ENCODE results near the gene NRAP.
"Not testable (repeated sequence)": the region's sequence is repeated elsewhere in the genome, so short reads cannot be mapped to it uniquely, and the experiment has no call there.

Gene NRAP

DNA sequence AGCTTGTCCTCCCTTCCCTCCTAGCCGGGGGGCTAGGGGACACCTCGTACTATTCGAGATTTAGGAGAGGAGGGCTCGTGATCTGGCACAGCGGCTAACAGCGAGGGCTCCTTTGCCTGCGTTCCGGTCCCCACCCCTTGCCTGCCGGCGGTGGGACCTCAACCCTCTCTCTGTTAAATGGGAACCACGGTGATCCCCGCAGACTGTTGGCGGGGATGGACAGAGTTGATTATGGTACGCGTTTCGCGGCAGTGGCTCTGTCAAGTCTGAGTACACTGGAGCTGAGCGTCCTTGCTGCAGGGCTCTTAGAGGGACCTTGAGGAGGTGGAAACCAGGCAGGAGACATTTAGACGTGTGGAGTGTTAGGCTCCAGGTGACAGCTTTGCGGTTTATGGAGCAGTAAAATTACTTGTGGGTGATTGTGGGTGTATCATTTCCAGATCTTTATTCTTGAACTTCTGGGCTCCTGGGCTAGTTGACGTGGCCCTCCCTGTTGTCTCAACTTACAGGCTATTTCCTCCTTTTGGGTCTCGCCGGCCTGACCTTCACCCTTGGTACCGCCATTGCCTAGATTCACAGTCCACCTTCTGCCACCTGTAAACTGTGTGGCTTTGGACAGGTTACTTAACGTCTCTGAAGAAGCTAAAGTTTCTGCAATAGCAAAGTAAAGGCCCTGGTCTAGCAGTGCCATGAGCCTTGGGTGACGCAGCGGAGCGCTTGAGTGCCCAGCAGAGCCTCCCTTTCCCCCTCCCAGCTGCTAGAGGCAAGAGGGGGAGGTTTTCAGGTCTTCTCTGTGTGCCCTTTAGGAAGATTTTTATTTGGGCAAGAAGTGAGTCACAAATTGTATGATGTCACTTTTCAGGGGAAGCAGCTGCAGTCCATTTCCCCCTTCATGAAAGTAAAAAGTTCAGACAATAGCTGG is 16.6 kb upstream of the NRAP start:
- DNase-seq, result peak; percentile 55

DNA sequence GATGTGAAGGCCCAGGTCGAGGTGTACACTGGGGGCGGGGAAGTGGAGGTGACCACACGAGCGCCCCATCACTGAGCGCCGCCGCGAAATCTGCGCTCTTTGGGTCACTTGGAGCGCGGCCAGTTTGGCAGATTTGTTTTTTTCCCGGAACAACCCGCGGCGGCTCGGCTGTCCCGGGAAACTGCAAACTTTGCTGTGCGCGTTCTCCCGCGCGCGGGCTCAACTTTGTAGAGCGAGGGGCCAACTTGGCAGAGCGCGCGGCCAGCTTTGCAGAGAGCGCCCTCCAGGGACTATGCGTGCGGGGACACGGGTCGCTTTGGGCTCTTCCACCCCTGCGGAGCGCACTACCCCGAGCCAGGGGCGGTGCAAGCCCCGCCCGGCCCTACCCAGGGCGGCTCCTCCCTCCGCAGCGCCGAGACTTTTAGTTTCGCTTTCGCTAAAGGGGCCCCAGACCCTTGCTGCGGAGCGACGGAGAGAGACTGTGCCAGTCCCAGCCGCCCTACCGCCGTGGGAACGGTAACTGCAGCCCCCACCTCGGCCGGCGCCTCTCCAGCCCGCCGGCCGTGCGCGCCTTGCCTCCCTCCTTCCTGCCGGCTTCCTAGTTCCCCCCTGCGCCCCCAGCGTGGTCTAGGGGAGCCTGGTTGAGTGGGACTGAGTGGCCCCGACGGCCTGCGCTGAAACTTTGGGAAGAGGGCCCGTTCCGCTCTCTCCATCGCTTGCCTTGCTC is 15.8 kb upstream of the NRAP start, which contains the start of gene CASP7:
Gene CASP7 (plus strand): TSS at position 450 of the 727 bp plus-strand sequence. CDS start 17,582 bp downstream, outside the sequence.
- DNase-seq, result peak; percentile 86

DNA sequence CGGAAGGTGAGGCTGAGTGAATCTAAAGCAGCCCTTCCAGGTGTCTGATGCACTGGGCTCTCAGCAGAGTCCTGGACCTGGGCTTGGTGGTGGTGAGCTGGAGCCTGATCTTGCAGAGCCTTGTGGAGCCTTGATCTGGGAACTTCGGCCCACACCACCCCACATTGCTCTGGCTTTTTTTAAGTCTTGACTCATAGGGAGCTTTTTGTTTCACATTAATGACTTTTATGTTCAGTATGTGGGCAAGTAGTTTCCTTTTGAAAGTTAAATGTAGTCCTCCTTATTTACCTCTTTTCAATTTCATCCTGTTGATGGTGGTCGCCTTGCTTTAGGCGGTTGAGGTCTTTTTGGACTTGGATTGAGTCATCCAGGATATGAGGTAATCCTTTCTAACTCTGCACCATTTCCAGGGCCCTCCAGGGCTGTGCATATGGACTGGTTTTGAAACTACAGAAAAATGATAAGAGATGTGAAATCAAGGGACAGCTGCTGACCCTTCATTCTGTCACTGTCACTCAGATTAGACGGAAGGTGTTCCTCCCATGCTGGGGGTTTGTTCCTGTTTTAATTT is 2.9 kb upstream of the NRAP start:
- DNase-seq, result peak; percentile 29

DNA sequence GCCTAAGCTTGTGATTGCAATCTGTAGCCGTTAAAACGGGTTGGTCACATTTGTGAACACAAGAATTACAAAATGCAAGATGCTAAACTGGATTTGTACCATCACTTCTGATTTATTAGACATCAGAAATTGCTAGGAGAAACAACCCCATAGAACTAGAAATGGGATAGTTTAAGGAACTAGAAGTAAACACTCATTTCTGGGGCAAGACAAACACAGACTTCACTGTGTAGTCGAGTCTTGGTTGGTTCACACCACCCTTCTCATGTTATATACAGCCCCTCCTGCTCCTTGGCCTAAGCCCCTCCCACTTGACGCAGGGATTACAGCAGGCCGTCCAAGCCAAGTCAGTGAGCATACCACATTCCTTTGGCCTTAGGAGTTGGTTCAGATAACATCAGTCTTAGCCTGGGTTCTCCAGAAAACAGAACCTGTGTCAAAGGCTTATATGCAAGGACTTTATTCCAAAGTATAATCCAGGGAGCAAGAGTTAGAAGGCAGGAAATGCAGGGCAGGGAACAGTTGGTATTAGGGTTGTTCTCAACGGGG is 2.0 kb upstream of the NRAP start:
- DNase-seq, result peak; percentile 81

DNA sequence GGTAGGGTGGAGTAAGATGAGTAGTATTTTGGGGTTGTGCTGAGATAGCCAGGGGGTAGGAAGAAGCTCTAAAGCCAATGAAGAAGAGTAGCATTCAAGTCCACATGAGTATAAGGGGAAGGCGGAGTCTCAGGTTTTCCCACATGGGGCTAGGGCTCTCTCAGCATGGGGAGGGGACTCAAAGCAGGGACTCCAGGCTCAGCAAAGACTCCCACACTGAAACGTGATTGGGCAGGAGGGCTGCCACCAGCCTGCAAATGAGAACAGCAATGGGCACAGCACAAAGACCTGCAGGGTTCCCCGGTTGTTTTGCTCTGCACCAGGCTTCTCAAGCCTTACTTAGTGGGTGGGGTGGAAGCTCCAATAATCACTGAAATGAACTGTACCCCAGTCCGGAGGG is 1.5 kb upstream of the NRAP start:
- no peak for DNase-seq

DNA sequence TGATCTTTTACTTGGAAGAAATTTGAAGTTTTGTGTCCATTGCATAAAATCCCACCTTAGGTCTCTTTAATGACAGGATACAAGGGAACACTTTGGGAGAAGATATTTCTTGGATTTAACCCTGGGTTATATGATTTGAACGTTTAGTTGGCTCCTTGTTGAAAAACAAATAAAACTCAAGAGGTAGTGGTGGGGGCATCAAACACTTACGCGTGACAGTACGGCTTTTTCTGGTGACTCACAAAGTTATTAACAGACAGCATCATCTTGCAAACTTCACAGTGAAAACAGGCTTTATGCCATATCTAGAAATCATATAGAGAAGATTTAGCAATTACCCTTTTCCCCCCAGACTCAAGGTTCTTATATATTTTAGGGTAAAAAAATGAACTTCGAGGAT is 699 bp downstream of the NRAP start:
- DNase-seq, result no peak

DNA sequence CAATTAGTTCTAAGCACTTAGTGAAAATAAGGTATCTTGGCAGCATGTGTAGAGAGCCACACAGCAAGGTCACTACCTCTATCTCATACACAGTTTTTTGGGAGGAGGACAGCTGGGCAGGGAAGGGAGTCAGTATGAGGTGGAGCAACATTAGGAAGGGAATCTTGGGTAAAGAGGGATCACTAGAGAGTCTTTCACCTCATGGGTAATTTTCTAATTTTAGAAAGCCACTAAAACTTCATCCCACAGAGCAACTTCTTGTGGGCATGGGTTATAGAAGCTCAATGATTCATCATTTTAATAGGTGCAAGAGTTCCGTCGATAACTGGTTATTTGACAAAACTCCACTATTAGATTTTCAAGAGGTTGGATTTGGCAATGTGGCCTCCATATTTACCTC is 2.5 kb downstream of the NRAP start:
- no peak for DNase-seq

DNA sequence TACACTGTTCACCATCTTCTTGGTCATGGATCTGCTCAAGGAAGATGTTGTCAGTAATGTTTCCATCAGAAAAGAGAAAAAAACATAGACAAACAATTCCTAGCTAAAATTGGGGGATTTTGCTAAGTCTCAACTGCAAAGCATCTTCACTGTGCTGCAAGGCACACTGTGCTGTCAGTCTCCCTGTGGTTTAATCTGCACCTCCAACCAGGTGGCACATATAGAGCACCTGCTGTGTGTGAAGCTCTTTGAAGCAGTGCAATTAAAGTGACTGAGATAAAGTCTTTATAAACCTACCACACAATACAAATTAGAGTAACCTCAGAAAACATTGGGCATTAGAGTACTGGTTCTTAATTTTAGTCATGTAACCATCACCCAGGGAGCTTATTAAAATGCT is 6.3 kb downstream of the NRAP start:
- DNase-seq, result no peak

DNA sequence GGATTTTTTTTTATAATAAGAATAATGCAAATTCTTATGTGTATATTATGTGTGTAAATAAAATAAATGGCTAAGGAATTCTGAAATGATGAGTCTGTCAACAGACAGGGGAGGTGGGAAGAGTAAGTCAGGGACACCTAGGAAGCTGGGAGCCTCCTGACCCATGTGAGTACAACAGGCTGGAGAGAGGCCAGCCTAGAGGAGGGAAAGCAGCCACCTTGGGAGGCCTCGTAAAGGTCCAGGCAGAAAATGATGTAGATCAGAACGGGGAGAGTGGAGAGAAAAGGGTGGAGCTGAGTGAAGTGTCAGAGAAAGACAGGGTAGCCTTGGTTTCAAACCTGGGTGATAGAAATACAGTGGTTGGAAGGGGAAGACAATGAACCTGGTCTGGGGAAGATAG is 6.9 kb downstream of the NRAP start:
- DNase-seq, result no peak

DNA sequence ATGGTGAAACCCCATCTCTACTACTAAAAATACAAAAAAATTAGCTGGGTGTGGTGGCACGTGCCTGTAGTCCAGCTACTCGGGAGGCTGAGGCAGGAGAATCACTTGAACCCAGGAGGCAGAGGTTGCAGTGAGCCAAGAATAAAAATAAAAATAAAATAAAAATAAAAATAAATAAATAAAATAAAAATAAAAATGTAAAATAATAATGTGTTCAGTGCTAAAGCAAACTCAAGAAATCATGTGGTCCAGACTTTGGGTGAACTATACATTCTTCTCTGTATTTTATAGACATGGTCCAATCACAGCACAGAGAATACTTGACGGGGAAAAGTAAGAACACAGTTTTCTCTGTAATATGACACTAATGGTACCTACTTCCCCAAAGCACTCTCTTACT is 11.4 kb downstream of the NRAP start:
- DNase-seq, result not testable (repeated sequence)

DNA sequence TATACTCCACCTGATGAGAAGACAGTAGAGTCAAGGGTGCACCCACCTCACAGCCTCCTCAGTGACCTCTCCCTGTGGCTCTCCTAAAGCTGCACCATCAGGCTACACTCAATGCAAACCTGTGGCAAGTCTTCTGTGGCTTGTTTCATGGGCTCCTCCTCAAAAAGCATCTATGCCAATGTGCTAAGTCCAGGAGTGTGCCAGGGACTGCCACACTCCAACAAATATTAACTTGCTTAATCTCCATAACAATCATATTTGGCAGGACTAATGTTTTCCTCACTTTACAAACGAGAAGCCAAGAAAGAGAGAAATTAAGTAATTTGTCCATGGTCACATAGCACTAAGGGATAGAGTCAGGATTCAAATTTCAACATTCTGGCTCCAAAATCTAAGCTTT is 11.9 kb downstream of the NRAP start:
- no peak for DNase-seq

DNA sequence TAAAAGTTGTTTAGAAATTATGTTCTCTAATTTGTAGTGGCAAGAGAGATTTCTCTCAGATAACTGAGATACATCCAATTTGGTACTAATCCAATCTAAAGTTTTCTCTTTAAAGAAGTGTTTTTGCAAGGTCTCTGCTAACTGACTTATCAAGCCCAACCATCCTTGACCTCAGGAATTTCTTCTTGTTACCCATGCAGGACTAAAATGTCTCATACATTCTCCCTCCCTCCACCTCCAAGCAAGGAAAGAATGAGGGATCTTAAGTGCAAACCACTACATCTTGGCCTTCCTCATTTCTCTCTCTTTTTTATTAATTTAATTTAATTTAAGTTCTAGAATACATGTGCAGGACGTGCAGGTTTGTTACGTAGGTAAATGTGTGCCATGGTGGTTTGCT is 12.8 kb downstream of the NRAP start:
- no peak for DNase-seq

DNA sequence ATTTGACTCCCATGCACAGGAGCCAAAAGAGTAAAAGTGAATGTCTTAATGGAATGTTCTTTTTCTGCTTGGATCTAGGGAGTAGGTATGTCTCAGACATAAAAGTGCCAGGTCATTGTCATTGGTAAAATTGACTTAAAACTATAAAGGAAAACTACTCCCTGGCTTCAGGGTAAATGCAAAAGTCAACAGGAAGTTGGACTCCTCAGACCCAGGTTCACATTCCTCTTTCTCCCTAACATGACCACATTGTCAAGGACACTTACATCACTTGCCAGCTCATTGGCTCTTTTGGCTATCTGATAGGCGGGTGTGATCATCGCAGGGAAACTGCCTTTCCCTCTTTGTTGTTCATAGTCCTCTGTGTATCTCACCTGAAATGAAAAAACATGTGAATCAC is 13.7 kb downstream of the NRAP start:
- DNase-seq, result no peak

DNA sequence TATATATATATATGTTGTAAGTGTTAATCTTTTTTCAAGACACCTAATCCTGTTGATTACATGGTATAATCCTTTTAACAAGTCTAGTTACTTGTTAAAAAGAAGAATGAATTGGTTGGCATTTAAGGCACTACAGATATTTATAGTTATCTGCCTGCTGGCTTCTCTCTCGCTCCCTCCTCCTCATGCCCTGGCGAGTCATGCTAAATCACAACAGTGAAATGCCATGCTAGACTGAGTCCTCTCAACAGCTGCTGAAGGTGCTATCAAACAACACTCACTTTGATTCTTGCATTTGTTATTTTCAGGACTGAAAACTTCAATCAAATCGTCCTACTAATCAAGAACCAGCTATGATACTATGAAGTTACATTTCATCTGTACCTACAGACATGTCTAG is 15.4 kb downstream of the NRAP start:
- DNase-seq, result no peak

DNA sequence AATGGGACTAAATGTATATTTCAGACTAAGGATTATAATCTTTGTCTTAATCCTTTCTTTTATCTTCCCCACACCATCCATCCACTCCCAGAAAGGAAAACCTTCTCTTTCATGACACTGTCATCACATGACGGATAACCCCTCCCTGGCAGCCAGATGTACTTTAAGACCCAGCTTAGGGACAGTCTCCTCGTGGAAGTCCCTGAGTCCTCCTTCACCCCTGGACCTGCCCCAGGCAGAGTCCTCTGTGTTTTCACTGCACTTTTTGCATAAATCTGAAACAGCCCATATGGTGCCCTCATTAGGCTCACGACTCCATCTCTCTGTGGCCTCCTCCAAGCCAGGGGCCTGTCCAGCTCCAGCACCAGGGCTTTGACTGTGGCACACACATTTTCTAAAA is 16.0 kb downstream of the NRAP start:
- DNase-seq, result no peak

DNA sequence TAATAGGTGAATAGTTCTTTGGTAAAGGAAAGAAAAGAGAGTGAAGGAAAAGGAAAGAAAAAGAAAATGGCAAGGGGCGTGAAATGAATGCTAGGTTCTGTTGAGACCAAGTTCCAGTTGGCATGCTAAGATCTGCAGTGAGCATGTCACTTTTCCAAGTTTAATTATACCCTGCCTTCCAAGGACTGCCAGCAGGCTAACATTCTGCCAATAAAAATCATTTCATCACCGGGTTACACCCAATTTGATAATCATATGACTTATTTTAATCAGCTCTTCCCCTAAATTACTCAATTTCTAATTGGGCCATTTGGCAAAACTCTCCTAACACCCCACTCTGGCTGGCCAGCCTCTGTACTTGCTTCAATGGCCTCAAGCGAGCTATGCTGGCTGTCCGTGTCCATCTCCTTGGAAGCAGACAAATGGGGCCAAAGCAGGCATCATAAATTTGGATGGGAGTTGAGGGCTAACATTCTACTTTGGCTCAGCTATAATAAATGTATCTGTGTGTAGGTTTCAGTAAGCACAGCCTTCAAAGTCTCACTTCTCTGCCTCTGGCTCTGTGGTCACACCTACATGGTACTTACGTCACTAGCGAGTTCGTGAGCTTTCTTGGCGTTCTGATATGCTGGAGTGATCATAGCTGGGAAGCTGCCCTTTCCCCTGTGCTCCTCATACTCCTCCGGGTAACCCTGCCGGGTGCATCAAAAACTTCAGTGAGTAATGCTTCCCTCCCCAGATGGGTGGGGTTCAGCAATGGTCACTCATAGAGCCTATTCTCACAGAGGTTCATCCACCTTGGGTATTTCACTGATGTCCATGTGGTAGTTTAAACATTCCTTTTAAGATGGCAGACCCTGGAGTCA is 17.3 kb downstream of the NRAP start:
- DNase-seq, result no peak

DNA sequence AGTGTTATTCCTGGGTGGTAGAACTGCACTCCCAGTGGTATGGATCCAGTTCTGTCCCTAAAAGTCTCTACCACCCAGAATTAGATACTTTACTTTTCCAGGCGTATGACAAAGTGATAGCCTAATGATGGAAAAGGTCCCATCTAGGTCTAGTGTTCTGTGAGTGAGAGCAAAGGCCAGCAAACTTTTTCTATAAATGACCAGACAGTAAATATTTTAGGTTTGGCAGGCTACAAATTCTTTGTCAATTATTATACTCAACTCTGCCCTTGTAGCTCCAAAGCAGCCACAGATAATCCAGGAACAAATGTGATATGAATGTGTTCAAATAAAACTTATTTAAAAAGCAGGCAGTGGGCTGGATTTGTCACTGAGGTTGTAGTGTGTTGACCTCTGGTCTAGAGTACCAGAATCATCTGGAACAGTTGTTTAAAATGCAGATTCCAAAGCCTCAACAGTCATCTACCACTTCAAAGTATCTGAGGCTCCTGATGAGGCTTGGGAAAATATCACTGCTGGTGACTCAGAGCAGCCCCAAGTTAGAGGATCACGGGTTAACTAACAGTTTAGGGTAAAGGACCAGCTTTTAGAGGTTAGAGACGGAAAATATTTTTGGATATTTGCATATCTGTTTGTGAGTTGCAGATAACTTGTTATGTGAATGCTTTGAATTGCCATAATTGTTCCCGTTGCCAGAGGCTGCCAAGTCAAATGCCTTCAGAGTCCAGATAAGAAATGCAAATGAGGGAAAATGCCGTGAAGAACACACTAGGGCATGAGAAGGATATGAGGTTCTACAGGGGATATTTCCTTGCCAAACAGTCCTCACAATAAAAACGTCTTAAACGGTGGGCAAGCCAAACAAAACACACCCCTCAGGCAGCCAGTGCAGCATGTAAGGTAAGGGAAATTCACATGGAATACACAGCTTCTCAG is 19.4 kb downstream of the NRAP start:
- peak; percentile 20 for DNase-seq

DNA sequence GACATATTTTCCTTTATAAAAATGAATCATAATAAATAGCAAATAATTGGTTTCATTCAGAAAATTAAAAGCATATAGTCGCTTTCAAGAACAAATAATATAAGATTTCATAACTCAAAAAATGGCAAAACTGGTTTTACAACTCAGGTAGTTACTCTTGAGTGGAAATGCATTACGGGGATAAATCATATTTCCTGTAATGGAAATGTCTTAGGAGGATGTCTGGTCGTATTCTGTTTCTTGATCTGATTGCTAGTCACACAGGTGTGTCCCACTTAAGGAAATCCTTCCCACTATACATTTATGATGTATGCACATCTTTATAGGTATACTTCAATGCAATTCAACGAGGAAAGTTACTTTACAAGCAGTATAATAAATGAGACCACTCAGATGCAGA is 20.7 kb downstream of the NRAP start:
- DNase-seq, result no peak

DNA sequence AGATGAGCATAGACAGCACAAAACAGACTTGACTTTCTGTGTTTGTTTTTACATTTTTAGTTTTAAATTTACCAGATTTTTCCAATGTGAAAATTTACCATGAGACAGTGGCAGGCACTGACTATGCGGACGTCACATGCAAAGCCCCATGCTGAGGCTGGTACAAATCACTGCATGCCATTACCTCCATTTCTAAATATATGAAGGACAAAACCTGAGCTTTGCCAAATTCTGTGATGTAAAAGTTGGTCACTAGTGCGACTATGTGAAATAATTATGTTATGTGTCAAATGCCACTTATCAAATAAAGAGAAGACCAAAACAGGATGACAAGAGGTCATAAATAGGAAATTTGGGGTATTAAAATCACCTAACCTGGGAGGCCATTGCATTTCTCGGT is 22.1 kb downstream of the NRAP start:
- no peak for DNase-seq

DNA sequence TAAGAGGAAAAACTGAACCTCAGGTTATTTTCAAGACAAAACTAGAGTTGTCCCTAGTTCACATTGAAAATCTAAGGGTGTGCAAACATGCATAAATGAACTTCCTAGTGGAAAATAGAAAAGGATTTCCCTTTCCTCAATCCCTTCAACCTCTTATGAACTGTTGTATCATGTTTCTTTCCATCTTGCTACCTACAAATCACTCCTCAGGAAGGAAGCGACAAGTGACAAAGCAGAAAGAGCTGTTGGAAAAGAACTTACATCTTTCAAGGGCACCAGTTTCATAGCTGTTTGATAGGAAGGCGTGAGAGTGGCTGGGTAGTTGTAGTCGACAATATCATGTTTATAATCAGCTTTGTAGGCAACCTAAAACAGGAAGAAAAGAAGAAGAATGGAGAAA is 23.9 kb downstream of the NRAP start:
- no peak for DNase-seq

DNA sequence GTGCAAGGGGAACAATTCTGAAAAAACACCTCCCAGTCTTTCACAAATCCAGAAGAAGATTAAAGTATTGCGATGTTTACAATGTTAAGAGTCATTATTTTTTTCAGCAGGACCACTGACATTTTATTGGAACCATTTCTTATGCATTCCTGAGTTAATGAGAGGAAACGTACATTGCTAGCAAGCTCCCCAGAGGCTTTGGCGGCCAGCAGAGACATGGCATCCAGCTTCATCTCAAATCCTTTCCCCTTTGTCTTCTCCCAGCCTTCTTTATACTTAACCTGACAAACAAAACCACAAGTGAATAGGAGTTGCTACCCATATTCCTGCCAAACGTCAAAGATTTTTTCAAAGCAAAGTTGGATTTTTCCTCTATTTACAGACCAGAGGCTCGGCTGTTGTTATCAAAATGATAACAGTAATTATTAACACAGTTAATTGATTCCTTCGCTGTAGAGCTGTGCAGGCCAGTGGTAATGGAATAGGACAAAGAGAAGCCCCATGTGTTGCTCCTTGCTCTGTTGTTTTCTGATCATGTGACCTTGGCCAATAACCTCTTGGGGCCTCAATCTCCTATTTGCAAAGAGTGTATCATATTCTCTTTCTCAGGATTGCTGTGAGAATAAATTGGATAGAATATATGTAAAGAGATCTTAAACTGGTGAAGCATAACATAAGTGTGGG is 32.0 kb downstream of the NRAP start:
- DNase-seq, result no peak

All from fibroblast of skin of right quadriceps (primary cell).